Subcutaneous abdominal adipose tissue (tissue), 5 donors: ENCODE results near the gene SLC25A24.
"Not testable (repeated sequence)": the region's sequence is repeated elsewhere in the genome, so short reads cannot be mapped to it uniquely, and the experiment has no call there.

Experiments used
- H3K27ac ChIP-seq: one replicate; pipeline ENCODE4 v1.7.0; 2013; ENCODE audit warnings: low read depth, mild to moderate bottlenecking, inconsistent platforms, low read length, moderate library complexity
- H3K27me3 ChIP-seq, 5 donors: one replicate each; pipeline ENCODE4 v1.7.0; 2013; ENCODE audit warnings: low read length in 5 of 5, inconsistent platforms in 1 of 5; ENCODE audit not compliant: control insufficient read depth in 5 of 5, insufficient read depth in 4 of 5
- H3K36me3 ChIP-seq, 5 donors: one replicate each; pipeline ENCODE4 v1.7.0; 2013; ENCODE audit warnings: low read length in 5 of 5; ENCODE audit not compliant: control insufficient read depth in 5 of 5, insufficient read depth in 5 of 5
- H3K4me1 ChIP-seq, 5 donors: one replicate each; pipeline ENCODE4 v1.7.0; 2013; ENCODE audit warnings: low read length in 5 of 5, mild to moderate bottlenecking in 3 of 5, moderate library complexity in 1 of 5; ENCODE audit not compliant: control insufficient read depth in 5 of 5, insufficient read depth in 5 of 5
- H3K4me3 ChIP-seq, 5 donors: one replicate each; pipeline ENCODE4 v1.7.0; 2013; ENCODE audit warnings: low read length in 5 of 5, low read depth in 1 of 5
- H3K9ac ChIP-seq, 5 donors: one replicate each; pipeline ENCODE4 v1.7.0; 2013; ENCODE audit warnings: low read length in 5 of 5, mild to moderate bottlenecking in 4 of 5, moderate library complexity in 3 of 5
- H3K9me3 ChIP-seq, 5 donors: one replicate each; pipeline ENCODE4 v1.7.0; 2013; ENCODE audit warnings: low read length in 5 of 5; ENCODE audit not compliant: control insufficient read depth in 5 of 5
- donor health status: healthy.
- donor health status: healthy.
- donor health status: healthy.
- donor health status: healthy.
- donor health status: healthy.

SLC25A24 gene

GRCh38 chr1:108162409-108162808 is 37.7 kb downstream of the SLC25A24 start:
- H3K4me3 ChIP-seq, H3K27me3 ChIP-seq, H3K27ac ChIP-seq, H3K9ac ChIP-seq, H3K4me1 ChIP-seq, H3K9me3 ChIP-seq: not testable (repeated sequence)
- H3K36me3 ChIP-seq = peaks cover 6 to 11% (median 9%) of the 10 kb centered on the region in 5 donors

GRCh38 chr1:108159951-108160350 is 40.2 kb downstream of the SLC25A24 start:
- not testable (repeated sequence) for H3K27me3 ChIP-seq, H3K27ac ChIP-seq, H3K4me3 ChIP-seq, H3K9ac ChIP-seq, H3K4me1 ChIP-seq, H3K9me3 ChIP-seq
- H3K36me3 ChIP-seq = peaks cover 16 to 28% (median 21%) of the 10 kb centered on the region in 5 donors

GRCh38 chr1:108158893-108159453 is 41.2 kb downstream of the SLC25A24 start:
- H3K9ac ChIP-seq = no peak overlapping the region
- no peak overlapping the region for H3K27ac ChIP-seq
- H3K36me3 ChIP-seq = peaks cover 23 to 37% (median 27%) of the 10 kb centered on the region in 5 donors
- no peaks in the 10 kb centered on the region for H3K4me1 ChIP-seq
- no peak overlapping the region for H3K4me3 ChIP-seq
- no peaks in the 10 kb centered on the region for H3K27me3 ChIP-seq
- peaks cover 0 to 4% (median 0%) of the 10 kb centered on the region in 5 donors for H3K9me3 ChIP-seq

- Histone ChIP-seq H3K9me3 (no peaks in the 10 kb centered on the region), H3K27me3 (no peaks in the 10 kb centered on the region), H3K4me1 (peaks cover 0 to 11% (median 7%) of the 10 kb centered on the region in 5 donors), H3K36me3 (peaks cover 28 to 63% (median 54%) of the 10 kb centered on the region in 5 donors), H3K9ac (no peak overlapping the region), H3K4me3 (no peak overlapping the region), H3K27ac (no peak overlapping the region)
These were observed 45.8 kb downstream of the SLC25A24 start for GRCh38 chr1:108154314-108154713.

- Histone ChIP-seq H3K9me3 (no peaks in the 10 kb centered on the region), H3K27ac (no peak overlapping the region), H3K27me3 (no peaks in the 10 kb centered on the region), H3K36me3 (peaks cover 39 to 74% (median 67%) of the 10 kb centered on the region in 5 donors), H3K9ac (no peak overlapping the region), H3K4me1 (peaks cover 0 to 11% (median 7%) of the 10 kb centered on the region in 5 donors), H3K4me3 (no peak overlapping the region)
These were observed 47.3 kb downstream of the SLC25A24 start for GRCh38 chr1:108152782-108153222.

- no peaks in the 10 kb centered on the region for H3K27me3 ChIP-seq
- no peak overlapping the region for H3K9ac ChIP-seq
- H3K27ac ChIP-seq = no peak overlapping the region
- peaks cover 0 to 11% (median 7%) of the 10 kb centered on the region in 5 donors for H3K4me1 ChIP-seq
- no peaks in the 10 kb centered on the region for H3K9me3 ChIP-seq
- peaks cover 43 to 77% (median 67%) of the 10 kb centered on the region in 5 donors for H3K36me3 ChIP-seq
- no peak overlapping the region for H3K4me3 ChIP-seq
These were observed 48.6 kb downstream of the SLC25A24 start for GRCh38 chr1:108151548-108151947.

GRCh38 chr1:108149796-108150467 is 50.2 kb downstream of the SLC25A24 start:
- H3K9me3 ChIP-seq = no peaks in the 10 kb centered on the region
- H3K4me1 ChIP-seq = peaks cover 0 to 11% (median 7%) of the 10 kb centered on the region in 5 donors
- H3K27me3 ChIP-seq = no peaks in the 10 kb centered on the region
- peaks cover 41 to 74% (median 64%) of the 10 kb centered on the region in 5 donors for H3K36me3 ChIP-seq
- no peak overlapping the region for H3K9ac ChIP-seq
- no peak overlapping the region for H3K4me3 ChIP-seq
- H3K27ac ChIP-seq = no peak overlapping the region

GRCh38 chr1:108144569-108144968 is 55.6 kb downstream of the SLC25A24 start:
- not testable (repeated sequence) for H3K27ac ChIP-seq, H3K4me1 ChIP-seq, H3K27me3 ChIP-seq, H3K9ac ChIP-seq, H3K4me3 ChIP-seq, H3K9me3 ChIP-seq
- peaks cover 37 to 48% (median 43%) of the 10 kb centered on the region in 5 donors for H3K36me3 ChIP-seq

GRCh38 chr1:108142773-108143394 is 57.3 kb downstream of the SLC25A24 start:
- Histone ChIP-seq H3K9me3 (no peaks in the 10 kb centered on the region), H3K9ac (no peak overlapping the region), H3K4me1 (peaks cover 0 to 3% (median 0%) of the 10 kb centered on the region in 5 donors), H3K27ac (peak overlapping the region; percentile 61), H3K4me3 (no peak overlapping the region), H3K36me3 (peaks cover 34 to 47% (median 40%) of the 10 kb centered on the region in 5 donors), H3K27me3 (no peaks in the 10 kb centered on the region)

- Histone ChIP-seq H3K4me3 (no peak overlapping the region), H3K27ac (no peak overlapping the region), H3K9ac (no peak overlapping the region), H3K4me1 (peaks cover 0 to 3% (median 0%) of the 10 kb centered on the region in 5 donors), H3K9me3 (no peaks in the 10 kb centered on the region), H3K36me3 (peaks cover 34 to 47% (median 41%) of the 10 kb centered on the region in 5 donors), H3K27me3 (no peaks in the 10 kb centered on the region)
These were observed 57.9 kb downstream of the SLC25A24 start for GRCh38 chr1:108142258-108142657.
